ACHN (cell line): ENCODE data around the gene SIRT3.
"Not testable (repeated sequence)": the region's sequence is repeated elsewhere in the genome, so short reads cannot be mapped to it uniquely, and the experiment has no call there.

ENCODE experiments used
- DNase-seq: peaks from one replicate; pipeline ENCODE4 v3.0.0-alpha.2; 2015
- in situ Hi-C: cut with HindIII; loops from 2 replicates; pipeline ENCODE4 v1.10.0; 2017; ENCODE audit warnings: low sequenced_read_pairs, low pct_ligation_motif_present, low pct_unique_long_range_greater_than_20kb

SIRT3 gene

GRCh38 chr11:272195-272930 lies 36.2 kb upstream of the SIRT3 start:
- in situ Hi-C loops, result no loop called here
- DNase-seq, result no peak

GRCh38 chr11:271319-271715 lies 35.2 kb upstream of the SIRT3 start:
- no peak for DNase-seq
- in situ Hi-C loops, result no loop called here

GRCh38 chr11:270451-271318 lies 34.5 kb upstream of the SIRT3 start:
- DNase-seq, result no peak
- in situ Hi-C loops, result no loop called here

- DNase-seq, result no peak
- in situ Hi-C loops, result no loop called here
Observed at GRCh38 chr11:269146-269890, 33.2 kb upstream of the SIRT3 start.

- in situ Hi-C loops, DNase-seq: not testable (repeated sequence)
Observed at GRCh38 chr11:268716-269145, 32.6 kb upstream of the SIRT3 start.

- peak; percentile 23 for DNase-seq
- in situ Hi-C loops, result no loop called here
Observed at GRCh38 chr11:267491-267994, 31.4 kb upstream of the SIRT3 start.

GRCh38 chr11:266676-267439 lies 30.7 kb upstream of the SIRT3 start:
- in situ Hi-C loops, result no loop called here
- DNase-seq, result no peak

- DNase-seq, result no peak
- in situ Hi-C loops, result no loop called here
Observed at GRCh38 chr11:261624-262023, 25.5 kb upstream of the SIRT3 start.

GRCh38 chr11:259413-259812 lies 23.3 kb upstream of the SIRT3 start:
- no peak for DNase-seq
- in situ Hi-C loops, result no loop called here

GRCh38 chr11:257766-258493 lies 21.8 kb upstream of the SIRT3 start:
- DNase-seq, result no peak
- in situ Hi-C loops, result no loop called here

- DNase-seq, result no peak
- in situ Hi-C loops, result no loop called here
Observed at GRCh38 chr11:256952-257737, 21.0 kb upstream of the SIRT3 start.

GRCh38 chr11:255816-256215 lies 19.7 kb upstream of the SIRT3 start:
- no peak for DNase-seq
- in situ Hi-C loops, result no loop called here

- in situ Hi-C loops, result no loop called here
- no peak for DNase-seq
Observed at GRCh38 chr11:255176-255575, 19.0 kb upstream of the SIRT3 start.

- no peak for DNase-seq
- in situ Hi-C loops, result no loop called here
Observed at GRCh38 chr11:253886-254270, 17.7 kb upstream of the SIRT3 start.

GRCh38 chr11:253160-253885 lies 17.2 kb upstream of the SIRT3 start:
- in situ Hi-C loops, result no loop called here

GRCh38 chr11:252666-253065 lies 16.5 kb upstream of the SIRT3 start:
- no peak for DNase-seq
- in situ Hi-C loops, result no loop called here

More at GRCh38 chr11:253160-253885, 17.2 kb upstream of the SIRT3 start:
- no peak for DNase-seq
